ENCODE data around the gene TGM4.
"Not testable (repeated sequence)": the region's sequence is repeated elsewhere in the genome, so short reads cannot be mapped to it uniquely, and the experiment has no call there.

The TGM4 gene

DNA sequence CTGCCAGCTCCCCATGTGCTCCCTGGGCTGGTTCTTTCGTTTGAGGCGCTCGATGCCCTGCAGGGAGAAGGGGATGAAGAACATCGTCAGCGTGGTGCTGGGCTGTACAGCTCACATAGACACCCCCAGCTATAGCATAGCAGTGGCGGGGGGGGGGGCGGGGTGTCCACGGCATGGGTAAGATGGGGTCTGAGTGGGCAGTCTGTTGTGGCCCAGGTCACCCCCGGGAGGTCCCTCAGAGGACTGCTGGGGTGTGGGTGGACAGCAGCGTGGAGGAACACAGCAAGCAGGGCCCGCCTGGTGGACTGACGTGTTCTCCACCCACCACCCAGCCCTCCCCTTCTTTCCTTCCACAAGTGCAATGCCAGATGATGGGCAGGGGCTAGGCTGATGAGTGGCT, 43.7 kb downstream of the TGM4 start:
- FAIRE-seq: no peak

DNA sequence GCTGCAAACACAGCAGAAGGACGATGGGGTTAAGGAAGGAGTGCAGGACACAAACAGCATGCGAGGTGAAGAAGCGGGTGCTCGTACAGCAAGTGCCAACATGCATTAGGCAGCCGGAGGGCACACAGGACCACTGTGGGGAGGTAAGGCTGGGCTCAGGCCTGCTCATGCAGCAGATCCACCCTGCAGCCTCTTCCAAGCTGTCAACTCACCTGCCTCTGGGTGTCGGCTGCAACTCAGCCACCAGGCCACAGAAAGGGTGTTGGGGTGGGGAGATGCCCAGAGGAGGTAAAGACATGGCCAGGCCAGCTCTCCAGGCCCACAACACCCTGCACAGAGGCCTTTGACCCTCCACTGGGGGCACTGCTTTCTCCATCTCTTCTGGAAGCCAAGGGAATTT, 44.2 kb downstream of the TGM4 start:
- FAIRE-seq: no peak

DNA sequence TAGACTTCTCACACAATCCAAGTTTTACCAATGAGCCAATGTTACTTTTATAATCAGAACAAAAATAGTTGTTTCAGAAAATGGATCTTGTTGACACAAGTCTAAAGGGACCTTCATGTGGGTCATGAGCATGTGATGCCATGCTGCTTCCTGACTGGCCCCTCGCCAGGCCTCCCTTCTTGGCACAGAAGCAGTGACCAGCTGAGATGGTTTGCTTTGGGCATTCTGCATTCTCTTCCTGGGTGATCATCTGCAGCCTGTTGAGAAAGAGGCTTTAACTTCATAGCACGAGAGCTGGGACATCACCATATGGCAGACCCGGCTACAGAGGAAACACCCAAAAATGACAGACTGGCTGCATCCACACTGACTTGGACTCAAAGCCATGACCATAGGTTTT, 45.7 kb downstream of the TGM4 start:
- FAIRE-seq: no peak

DNA sequence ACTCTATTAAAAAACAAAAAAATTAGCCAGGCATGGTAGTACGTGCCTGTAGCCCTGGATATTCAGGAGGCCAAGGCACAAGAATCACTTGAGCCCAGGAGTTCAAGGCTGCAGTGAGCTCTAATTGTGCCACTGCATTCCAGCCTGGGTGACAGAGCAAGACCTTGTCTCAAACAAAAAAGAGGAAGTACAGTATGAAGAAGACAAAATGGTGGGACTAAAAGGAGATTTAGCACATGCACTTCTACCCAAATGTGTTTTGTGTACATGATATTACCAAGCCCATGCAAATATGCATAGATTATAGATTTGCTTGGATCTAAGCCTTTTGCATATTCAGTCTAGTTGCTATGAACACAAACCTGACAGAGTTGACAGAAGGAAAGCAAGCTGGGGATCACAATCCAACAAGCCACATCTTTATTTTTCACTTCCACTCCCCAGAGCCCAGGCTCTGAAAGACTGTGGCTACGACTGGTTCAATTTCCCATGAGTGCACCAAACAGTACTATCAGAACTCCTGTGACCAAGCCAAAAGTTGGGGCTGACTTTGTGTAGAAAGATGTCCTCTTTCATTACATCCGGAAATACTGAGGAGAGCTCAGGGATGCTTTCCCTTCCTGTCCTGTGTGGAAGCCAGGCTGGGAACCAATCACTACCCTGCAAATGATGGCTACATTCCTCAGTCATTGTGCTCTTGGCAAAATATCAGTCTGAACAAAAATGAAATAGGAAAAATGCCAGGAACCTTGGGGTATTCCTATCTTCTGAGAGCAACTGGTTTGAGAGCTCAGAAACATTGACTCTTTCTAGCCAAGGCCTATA, 49.4 kb downstream of the TGM4 start:
- no peak for FAIRE-seq

DNA sequence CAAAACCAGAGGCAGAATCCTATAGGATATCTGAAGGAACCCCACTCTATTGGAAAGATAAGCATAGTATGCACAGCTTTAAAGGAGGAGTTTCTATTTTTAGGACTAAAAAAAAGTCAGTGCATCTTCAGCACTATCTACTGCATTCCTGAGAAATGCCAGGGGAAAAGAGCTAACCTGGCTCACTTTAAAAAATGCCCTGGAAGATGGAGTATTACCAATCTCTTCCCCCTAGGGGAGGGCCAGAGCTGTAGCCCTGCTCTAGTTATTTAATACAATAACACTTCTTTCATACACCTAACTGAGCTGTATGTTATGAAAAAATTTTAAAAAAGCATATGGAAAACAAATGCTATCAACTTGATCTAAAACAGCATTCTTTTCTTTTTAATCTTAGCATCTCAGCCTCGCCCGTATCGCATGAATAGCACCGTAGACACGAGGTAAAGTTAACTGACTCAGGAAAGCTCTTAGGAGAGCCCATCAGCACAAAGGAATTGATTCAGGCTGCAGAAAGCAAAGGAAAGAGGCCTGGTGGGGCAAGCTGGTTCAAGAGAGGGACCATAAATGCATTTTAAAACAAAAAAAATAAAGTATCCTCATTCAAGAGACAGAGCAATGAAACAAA, 50.2 kb downstream of the TGM4 start:
- FAIRE-seq: no peak

DNA sequence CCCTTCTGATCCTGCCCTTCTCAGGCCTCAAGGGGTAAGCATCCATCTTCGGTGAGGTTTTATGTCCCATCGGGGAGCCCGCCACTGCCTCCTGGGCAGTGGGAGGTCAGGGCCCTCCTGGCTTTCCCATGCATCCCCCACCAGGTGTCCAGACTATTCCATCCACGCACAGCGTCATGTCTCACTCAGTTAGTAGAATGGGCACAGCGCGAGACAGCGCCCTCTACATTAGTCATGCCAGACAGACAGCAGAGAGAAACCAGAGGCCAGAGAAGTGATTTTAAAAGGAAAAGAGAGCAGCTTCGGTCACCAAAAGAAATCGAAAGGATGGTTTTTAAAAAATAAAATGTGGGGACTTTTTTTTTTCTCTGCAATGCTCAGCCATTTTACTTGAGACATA, 51.8 kb downstream of the TGM4 start:
- no peak for FAIRE-seq

DNA sequence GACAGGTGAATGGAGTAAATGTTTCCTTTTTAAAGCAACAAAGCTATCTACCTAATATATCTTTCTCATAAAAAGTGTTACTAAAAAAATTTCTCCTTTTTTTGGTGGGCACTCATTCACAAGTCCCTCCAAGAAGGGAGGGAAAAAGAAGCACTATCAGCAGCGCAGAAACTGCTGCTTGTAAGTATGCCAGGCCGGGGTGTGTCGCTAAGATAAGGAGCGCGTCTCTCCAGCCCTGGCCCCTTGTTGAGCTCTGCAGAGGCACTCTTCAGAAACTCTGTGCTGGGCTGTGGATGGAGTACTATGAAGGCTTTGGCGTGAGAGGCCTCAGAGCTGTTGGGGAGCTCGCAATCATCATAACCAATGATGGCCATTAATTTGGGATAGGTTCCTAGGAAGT, 52.5 kb downstream of the TGM4 start:
- FAIRE-seq: no peak

DNA sequence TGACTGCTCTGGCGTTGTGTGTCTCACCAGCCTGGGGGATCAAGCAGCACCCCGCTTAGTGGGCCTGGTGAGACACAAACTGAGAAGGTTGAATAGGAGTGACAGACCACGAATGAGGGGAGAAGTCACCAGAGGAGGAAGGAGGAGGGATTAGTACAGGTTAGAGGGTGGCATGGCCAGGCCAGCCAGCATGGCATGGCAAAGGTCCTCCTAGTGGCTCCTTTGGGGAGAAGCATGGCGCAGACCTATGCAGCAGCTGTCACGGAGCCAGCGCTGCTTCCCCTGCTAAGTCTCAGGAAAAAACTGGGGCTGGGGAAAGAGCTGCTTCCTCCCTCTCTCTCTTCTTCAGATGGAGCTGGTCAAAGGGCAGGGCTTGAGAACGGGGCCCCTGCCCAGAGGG, 53.0 kb downstream of the TGM4 start:
- no peak for FAIRE-seq

DNA sequence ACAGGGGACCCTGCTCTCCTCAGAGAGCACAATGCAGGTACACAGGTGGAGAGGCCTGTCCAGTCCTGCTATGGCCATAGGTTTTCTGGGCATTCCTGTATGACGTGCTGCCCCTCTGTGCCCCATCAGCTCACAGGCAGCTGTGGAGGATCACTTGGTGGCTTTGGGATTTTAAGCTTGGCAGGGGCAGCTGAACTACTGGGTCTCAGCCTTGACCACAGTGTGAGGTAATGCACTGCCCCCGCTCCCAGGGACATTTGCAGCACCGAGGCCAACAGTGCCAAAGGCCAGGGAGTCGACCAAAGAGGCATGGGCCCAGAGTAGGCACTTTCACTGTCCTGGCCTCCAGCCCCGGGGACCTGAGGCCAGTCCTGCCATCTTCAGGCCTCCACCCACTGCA, 55.4 kb downstream of the TGM4 start:
- FAIRE-seq: no peak

DNA sequence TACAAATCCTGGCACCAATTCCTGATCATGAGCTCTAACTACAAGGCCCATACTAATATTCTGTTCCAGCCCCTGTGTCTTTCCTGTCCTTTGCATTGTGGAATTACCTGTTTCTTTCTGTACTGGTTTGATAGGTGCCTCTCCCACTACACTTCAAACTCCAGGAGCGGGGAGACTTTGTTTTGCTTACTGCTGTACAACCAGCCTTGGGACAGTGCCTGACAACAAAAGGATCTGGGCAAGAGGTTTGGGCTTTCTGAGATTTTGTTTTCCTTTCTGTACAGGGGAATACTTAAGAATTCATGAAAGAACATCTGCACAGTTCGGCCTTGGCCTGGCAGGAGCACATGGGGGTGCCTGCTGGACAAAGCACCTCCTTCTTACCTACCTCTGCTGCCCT, 56.5 kb downstream of the TGM4 start:
- no peak for FAIRE-seq

DNA sequence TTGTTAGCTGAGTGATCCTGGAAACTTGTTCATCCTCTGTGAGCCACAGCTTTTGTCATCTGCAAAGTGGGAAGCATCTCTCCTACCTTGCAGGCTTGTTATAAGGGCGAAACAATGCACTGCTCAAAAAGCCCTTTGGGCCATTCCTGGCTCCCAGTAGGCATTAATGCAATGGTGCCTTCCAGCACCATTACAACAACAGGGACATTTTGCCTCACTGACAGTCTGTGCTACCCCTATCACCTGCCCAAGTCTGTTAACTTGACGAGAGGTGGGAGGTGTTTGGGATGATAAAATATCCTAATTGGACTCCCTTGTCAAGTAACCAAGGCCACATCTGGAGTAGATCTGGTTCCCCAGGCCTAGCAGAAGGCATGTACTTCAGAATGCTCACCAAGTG, 57.4 kb downstream of the TGM4 start:
- FAIRE-seq: no peak

DNA sequence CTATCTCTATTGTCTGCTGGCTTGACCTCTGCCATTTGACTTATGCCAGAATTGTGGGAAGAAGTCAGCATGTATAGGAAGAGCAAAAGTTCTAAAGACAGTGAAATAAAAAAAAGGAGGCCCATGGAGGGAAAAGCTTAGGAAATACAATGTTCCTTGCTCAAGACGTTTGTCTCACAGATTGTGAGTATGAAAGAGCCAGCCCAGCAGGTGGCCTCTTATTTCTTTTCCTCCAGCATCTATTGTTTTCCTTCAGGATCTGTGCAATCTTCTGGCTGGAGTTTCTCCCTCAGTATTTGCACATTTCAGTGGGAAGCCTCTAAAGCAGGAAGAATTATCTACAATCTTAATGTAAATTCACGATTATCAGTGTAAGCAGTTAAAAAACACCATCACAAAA, 57.9 kb downstream of the TGM4 start:
- no peak for FAIRE-seq

DNA sequence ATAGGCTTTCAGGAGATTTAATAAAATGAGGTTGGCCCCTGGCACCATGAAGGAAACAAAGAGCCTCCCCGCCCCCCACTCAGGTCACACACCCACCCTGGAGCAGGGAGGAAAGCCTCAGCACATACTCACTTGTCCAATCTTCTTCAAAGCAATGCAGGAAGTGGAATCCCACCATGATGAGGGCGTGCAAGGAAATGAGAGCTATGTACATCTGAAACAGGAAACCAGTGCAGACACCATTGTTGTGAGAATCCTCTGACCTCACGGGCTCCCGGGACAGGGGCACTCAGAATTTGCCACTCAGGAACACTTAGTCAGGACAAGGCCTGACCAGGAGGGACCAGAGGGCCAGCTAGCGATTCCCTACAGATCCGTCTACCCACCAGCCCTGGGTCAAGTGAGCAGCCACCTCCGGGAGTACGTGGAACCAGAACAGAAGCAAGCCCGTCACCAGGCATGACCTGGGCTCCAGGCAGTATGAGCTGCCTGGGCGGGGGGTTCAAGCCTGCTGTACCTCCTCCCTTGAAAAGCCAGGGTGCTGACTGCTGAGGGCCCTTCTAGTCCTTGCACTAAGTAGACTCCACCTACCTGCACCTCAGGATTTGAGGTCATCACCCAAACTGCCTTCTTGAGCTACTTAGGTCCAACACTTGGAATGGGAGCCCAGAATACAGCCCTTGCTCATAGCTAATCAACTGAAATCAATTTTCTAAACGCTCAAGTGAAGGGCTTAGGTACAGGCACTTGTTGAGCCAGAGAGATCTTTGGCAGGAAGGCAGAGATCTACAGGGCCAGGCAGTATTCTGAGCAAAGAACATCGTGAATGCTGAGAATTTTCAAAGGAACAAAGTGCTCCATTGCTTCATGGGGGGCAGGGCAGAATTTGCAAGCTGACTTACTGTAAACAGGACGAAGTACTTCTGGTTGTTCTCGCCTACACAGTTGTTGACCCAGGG, 58.9 kb downstream of the TGM4 start:
- no peak for FAIRE-seq

DNA sequence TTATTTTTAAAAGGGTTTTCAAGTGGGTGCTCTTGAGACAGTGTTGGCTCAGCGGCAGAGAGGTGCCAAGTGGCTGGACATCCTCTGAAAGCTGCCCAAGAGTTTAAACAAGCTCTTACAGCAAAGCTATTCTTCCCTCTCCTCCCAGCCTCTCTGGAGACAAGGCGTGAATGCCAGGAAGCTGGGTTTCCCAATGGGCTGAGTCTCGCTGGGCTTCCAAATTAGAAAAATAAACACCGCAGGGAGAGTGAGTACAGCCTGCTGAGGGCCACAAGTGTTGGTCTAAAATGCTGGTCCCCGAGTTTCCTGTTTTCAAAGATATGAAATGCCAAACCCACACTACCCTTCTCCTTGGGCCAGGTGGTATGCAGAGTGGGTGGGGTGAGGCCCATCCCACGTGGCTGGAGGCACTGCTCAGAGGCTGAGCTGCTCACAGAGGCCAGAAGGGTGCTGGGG, 65.2 kb downstream of the TGM4 start:
- no peak for FAIRE-seq

DNA sequence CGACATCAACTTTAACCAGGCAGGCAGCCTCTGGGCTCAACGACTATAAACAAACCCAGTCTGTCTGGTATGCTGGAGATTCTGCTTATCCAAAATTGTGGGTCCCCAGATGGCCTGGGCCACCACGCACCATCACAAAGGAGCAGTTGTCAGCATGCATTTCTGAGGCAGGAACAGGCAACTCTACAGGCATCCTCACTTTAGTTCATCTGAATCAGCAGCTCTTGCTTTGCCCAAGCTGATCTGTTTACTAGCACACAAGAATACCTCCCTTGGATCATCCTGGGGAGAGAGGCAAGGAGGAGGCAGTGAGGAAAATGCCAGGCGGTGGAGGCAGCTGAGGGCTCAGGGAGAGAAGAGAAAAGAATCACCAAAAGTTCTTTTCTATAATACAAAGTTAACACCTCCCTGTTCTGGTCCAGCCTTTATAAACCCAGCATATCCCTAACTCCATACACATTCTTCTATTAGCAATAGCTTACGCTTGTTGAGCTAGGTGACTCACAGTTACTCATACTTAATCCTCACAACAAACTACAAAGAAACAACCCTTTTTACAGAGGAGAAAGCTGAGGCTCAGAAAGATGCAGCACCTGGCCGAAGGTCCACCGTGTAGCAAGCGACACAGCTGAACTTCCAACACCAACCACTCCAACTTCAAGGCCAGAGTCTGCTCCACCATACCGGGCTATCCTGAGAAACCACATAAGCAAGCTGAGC, 68.0 kb downstream of the TGM4 start:
- no peak for FAIRE-seq

DNA sequence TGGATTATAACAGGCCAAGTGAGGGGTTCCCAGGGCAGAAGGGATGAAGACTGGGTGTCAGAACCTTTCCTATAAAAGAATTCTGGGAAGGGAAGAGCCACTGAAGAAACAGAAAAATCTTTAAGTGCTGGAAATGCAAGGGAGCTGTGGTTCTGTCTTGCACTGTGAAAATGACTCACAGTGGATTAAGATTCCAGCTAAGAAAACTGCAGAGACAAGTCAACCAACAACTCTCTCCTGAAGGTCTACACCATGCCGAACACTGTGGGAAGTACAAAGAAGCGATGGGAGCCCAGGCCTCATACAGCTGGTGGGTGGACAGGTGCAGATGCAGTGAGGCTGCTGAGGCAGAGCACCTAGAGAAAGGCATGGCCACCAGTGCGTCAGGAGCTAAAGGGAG, 73.8 kb downstream of the TGM4 start:
- no peak for FAIRE-seq

DNA sequence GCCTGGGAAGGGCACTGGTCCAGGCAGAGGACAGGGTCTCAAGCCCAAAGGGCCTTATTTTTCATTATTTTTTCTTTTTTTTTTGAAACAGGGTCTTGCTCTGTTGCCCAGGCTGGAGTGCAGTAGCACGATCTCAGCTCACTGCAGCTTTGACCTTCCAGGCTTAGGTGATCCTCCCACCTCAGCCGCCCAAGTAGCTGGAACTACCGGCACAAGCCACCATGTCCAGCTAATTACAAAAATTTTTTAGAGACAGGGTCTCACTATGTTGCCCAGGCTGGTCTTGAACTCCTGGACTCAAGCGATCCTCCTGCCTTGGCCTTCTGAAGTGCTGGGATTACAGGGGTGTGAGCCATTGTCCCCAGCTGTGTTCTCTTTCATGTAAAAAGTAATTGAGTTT, 75.4 kb downstream of the TGM4 start:
- FAIRE-seq: not testable (repeated sequence)

DNA sequence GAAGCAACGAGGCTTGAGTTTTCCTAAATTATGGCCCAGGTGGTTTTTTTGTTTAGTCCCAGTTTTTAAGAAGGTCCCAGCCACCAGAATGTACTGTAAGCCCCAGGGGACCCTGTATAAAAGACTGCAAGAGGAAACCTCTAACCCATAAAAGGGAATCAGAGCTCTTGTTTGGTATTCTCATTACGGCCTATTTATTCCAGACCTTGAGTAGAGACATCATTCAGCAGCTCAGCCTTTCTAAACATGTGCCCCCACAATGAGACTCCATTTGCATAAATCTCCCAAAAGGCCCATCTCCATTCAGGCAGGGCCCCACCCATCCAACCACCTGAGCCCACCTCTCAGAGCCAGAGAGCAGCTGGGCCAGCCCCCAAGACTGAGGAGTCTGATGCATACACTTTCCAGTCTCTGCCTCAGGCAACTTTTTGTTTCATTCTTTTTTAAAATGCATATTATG, 75.9 kb downstream of the TGM4 start:
- FAIRE-seq: no peak

DNA sequence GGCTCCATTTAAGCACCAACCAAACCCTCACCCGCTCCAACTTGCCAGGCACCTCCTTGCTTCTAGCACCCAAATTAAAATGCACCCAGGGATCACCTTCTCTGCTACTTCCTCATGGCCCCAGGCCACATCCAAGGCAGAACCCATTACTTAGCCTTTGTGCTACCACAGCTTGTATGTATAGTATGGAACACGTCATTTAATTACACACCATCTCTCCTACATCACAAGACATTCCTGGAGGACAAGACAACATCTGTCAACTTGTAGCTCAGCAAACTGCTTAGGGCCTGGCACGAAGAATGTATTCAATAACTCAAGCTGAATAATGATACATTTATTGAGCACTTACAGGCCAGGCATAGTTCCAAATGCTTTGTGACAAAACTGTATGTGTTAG, 78.3 kb downstream of the TGM4 start:
- FAIRE-seq: no peak

DNA sequence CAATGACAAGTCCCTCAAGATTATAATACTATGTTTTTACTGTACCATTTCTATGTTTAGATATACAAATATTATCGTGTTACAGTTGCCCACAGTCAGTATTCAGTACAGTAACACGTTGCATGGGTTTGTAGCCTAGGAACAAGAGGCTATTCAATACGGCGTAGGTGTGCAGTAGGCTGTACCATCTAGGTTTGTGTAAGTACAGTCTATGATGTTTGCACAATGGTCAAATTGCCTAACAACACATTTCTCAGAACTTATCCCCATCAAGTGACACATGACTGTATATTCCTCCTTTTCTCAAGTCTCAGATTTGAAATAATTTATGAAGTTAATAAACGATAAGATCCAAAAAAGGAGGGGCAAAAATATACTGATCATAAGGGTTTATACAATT, 79.9 kb downstream of the TGM4 start:
- FAIRE-seq: no peak

DNA sequence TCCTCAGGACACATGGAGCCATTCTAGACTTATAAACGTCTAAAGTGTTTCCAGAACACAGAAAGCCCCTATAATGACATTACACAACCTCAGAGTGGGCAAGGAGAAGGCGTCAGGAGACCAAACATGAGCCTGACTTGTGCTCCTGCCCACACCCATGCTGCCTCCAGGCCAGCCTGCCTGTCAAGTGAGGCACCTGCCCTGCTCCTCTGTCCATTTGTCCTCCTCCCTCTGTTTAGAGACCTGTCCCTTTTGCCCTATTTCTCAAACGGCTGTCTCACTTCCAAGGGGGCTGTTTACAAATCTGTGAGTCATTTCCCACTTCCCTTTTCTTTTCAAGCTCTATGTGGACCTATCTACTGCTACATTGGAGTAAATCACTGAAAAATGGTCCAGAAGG, 80.6 kb downstream of the TGM4 start:
- no peak for FAIRE-seq

DNA sequence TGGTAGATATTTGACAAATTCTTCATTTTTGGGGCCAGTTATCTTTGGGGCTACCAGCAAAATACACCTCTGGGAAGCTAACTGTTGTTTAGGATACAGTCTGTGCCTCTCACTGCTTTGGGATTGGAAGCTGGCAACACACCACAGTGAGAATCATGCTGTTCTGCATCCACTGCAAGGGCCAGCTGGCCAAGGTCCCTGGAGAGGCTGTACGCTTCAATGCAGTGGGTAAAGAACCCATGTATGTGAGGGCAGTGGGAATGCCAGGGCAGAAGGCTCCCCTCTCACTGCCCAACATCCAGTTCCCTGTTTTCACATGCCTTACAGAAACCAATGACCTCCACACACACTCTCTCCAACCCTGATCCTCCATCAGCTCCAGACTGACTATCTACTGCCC, 81.5 kb downstream of the TGM4 start:
- FAIRE-seq: no peak

DNA sequence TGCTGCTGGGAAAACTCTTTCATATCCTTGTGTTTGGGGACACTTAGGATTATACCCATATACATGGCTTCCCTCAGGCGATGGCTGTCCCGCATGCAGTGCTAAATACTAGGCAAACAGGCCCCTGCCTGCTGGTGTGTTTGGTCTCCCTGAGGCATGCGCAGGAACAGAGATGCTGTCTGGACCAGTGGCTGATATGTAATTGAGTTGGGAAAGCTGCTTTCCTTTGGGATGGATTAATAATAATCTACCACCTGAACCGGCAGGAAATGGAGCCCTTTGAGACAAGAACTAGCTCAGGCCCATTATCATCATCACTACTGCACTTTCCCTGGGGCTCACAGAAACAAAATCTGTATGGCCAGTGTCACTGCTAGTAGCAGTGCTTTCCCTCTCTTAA, 83.6 kb downstream of the TGM4 start:
- FAIRE-seq: no peak

Data from G401.6 (cell line).